ENCODE measurements around the gene P2RX3.
"Not testable (repeated sequence)": the region's sequence is repeated elsewhere in the genome, so short reads cannot be mapped to it uniquely, and the experiment has no call there.

P2RX3 gene

DNA sequence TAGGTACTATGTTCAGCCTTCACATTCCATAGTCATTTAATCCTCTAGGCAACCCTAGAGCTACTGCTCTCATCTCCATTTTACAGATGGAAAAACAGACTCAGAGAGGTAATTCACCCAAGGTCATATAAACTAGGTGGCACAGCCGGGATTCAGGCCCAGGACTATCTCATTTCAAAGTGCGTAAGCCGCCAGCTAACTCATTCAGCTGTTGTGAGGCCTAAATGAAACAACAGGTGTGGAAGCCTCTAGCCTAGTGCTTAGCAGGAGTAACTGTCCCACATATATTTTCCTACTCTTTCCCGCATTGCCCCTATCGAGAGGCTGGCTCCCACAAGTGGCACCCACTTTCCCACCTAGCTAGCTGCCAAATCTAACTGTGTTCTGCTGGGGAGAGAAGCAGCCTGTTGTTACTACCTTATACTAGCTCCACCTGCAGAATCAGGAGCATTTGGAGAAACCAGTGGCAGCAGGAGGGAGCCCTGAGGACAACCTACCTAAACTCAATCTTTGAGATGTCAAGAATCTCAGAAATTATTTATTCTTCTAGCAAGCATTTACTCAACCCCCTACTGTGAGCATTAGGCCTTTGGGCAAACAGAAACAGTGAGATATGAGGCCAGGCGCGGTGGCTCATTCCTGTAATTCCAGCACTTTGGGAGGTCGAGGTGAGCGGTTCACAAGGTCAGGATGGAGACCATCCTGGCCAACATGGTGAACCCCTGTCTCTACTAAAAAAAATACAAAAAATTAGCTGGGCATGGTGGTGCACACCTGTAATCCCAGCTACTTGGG is 21.9 kb downstream of the P2RX3 start:
- no peaks in the 10 kb centered on the region for H3K4me1 ChIP-seq (ENCODE audit: insufficient read depth, low read length, severe bottlenecking)
- no peak overlapping the region for H3K4me2 ChIP-seq (ENCODE audit: low read length)

DNA sequence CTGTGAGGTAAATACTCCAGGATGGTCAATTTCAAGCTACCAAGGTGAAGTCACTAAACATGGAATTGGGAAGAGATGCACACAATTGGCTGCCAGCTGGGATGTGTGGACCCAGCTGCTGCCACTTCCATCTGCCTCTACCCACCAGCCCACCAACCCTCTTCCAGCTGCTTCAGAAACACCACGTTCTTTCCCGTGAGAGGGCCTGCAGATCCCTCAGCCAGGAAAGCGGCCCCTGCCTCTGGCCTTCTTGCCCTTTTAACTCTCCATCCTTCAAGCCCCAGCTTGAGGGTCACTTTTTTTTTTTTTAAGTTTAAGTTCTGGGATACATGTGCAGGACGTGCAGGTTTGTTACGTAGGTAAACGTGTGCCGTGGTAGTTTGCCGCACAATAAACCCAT is 22.8 kb downstream of the P2RX3 start:
- Histone ChIP-seq H3K79me2 (ENCODE audit: insufficient read depth, low read length) (no peaks in the 10 kb centered on the region), H3F3A (ENCODE audit: insufficient read depth, low read length) (no peaks in the 10 kb centered on the region), H3K27me3 (ENCODE audit: insufficient read depth, low read length) (no peaks in the 10 kb centered on the region), H3K9ac (ENCODE audit: low read length) (no peak overlapping the region), H2AFZ (ENCODE audit: low read length) (no peak overlapping the region), H3K9me2 (ENCODE audit: low read depth, low read length) (no peaks in the 10 kb centered on the region), H3K4me2 (ENCODE audit: low read length) (no peak overlapping the region), H4K20me1 (ENCODE audit: insufficient read depth, low read length) (no peaks in the 10 kb centered on the region), H3K4me3 (ENCODE audit: low read depth, low read length, poor library complexity, severe bottlenecking) (no peak overlapping the region), H3K4me1 (ENCODE audit: insufficient read depth, low read length, severe bottlenecking) (no peaks in the 10 kb centered on the region), H3K36me3 (ENCODE audit: insufficient read depth, low read length) (no peaks in the 10 kb centered on the region), H3K27ac (ENCODE audit: low read depth, low read length, poor library complexity, severe bottlenecking) (no peak overlapping the region), H3K9me3 (ENCODE audit: low read length) (no peaks in the 10 kb centered on the region)
- TF ChIP-seq, protein P1, sequence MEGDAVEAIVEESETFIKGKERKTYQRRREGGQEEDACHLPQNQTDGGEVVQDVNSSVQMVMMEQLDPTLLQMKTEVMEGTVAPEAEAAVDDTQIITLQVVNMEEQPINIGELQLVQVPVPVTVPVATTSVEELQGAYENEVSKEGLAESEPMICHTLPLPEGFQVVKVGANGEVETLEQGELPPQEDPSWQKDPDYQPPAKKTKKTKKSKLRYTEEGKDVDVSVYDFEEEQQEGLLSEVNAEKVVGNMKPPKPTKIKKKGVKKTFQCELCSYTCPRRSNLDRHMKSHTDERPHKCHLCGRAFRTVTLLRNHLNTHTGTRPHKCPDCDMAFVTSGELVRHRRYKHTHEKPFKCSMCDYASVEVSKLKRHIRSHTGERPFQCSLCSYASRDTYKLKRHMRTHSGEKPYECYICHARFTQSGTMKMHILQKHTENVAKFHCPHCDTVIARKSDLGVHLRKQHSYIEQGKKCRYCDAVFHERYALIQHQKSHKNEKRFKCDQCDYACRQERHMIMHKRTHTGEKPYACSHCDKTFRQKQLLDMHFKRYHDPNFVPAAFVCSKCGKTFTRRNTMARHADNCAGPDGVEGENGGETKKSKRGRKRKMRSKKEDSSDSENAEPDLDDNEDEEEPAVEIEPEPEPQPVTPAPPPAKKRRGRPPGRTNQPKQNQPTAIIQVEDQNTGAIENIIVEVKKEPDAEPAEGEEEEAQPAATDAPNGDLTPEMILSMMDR (IDR thresholded peaks at IDR 0.05; ENCODE audit: low read length): no peak
- no peak for TF ChIP-seq EZH2 (IDR thresholded peaks at IDR 0.05; ENCODE audit: borderline replicate concordance, low read length)

More for the DNA sequence above, 21.9 kb downstream of the P2RX3 start:
- Histone ChIP-seq H3K79me2 (ENCODE audit: insufficient read depth, low read length) (no peaks in the 10 kb centered on the region), H3K9me2 (ENCODE audit: low read depth, low read length) (no peaks in the 10 kb centered on the region), H3K9me3 (ENCODE audit: low read length) (no peaks in the 10 kb centered on the region), H4K20me1 (ENCODE audit: insufficient read depth, low read length) (no peaks in the 10 kb centered on the region), H2AFZ (ENCODE audit: low read length) (no peak overlapping the region), H3K27ac (ENCODE audit: low read depth, low read length, poor library complexity, severe bottlenecking) (no peak overlapping the region), H3K27me3 (ENCODE audit: insufficient read depth, low read length) (no peaks in the 10 kb centered on the region), H3K9ac (ENCODE audit: low read length) (no peak overlapping the region), H3K4me3 (ENCODE audit: low read depth, low read length, poor library complexity, severe bottlenecking) (no peak overlapping the region), H3F3A (ENCODE audit: insufficient read depth, low read length) (no peaks in the 10 kb centered on the region), H3K36me3 (ENCODE audit: insufficient read depth, low read length) (no peaks in the 10 kb centered on the region)
- TF ChIP-seq, protein P1 (IDR thresholded peaks at IDR 0.05; ENCODE audit: low read length): no peak
- no peak for TF ChIP-seq EZH2 (IDR thresholded peaks at IDR 0.05; ENCODE audit: borderline replicate concordance, low read length)

DNA sequence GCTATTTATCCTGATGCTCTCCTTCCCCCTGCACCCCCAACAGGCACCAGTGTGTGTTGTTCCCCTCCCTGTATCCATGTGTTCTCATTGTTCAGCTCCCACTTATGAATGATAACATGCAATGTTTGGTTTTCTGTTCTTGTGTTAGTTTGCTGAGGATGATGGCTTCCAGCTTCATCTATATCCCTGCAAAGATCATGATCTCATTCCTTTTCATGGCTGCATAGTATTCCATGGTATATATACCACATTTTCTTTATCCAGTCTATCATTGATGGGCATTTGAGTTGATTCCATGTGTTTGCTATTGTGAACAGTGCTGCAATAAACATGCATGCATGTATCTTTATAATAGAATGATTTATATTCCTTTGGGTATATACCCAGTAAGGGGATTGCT is 23.3 kb downstream of the P2RX3 start:
- H3K27me3 ChIP-seq (ENCODE audit: insufficient read depth, low read length); H3K9me3 ChIP-seq (ENCODE audit: low read length); H3K27ac ChIP-seq (ENCODE audit: low read depth, low read length, poor library complexity, severe bottlenecking); H3K79me2 ChIP-seq (ENCODE audit: insufficient read depth, low read length); H3K36me3 ChIP-seq (ENCODE audit: insufficient read depth, low read length); H3K9ac ChIP-seq (ENCODE audit: low read length); H2AFZ ChIP-seq (ENCODE audit: low read length); H3K9me2 ChIP-seq (ENCODE audit: low read depth, low read length); H3K4me3 ChIP-seq (ENCODE audit: low read depth, low read length, poor library complexity, severe bottlenecking); H3K4me2 ChIP-seq (ENCODE audit: low read length); H3K4me1 ChIP-seq (ENCODE audit: insufficient read depth, low read length, severe bottlenecking); H3F3A ChIP-seq (ENCODE audit: insufficient read depth, low read length); H4K20me1 ChIP-seq (ENCODE audit: insufficient read depth, low read length): not testable (repeated sequence)

DNA sequence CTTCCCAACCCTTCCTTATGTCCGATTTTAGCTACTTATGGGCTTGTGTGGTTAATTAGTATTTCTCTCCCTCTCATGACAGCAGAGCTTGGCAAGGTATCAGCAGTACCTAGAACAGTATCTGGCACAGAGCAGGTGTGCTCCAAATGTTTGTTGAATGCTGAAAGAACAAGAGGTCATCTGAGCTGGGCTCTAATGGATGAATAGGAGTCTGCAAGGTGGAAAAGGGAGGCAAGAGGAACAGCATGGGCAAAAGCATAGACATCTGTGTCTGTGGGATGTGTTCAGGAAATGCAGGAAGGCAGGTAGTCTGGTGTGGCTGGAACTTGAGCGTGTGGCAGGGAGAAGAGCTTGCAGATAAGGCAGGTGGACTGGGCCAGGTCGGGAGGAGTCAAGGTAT is 23.8 kb downstream of the P2RX3 start:
- H3K36me3 ChIP-seq (ENCODE audit: insufficient read depth, low read length): no peaks in the 10 kb centered on the region
- no peak overlapping the region for H2AFZ ChIP-seq (ENCODE audit: low read length)
- H3K9ac ChIP-seq (ENCODE audit: low read length): no peak overlapping the region
- H3K27ac ChIP-seq (ENCODE audit: low read depth, low read length, poor library complexity, severe bottlenecking): no peak overlapping the region
- no peaks in the 10 kb centered on the region for H3K9me3 ChIP-seq (ENCODE audit: low read length)
- H3K27me3 ChIP-seq (ENCODE audit: insufficient read depth, low read length): no peaks in the 10 kb centered on the region
- no peaks in the 10 kb centered on the region for H3K4me1 ChIP-seq (ENCODE audit: insufficient read depth, low read length, severe bottlenecking)
- no peaks in the 10 kb centered on the region for H3F3A ChIP-seq (ENCODE audit: insufficient read depth, low read length)
- H3K4me2 ChIP-seq (ENCODE audit: low read length): no peak overlapping the region
- no peak overlapping the region for H3K4me3 ChIP-seq (ENCODE audit: low read depth, low read length, poor library complexity, severe bottlenecking)
- no peaks in the 10 kb centered on the region for H3K9me2 ChIP-seq (ENCODE audit: low read depth, low read length)
- H3K79me2 ChIP-seq (ENCODE audit: insufficient read depth, low read length): no peaks in the 10 kb centered on the region
- H4K20me1 ChIP-seq (ENCODE audit: insufficient read depth, low read length): no peaks in the 10 kb centered on the region
- TF ChIP-seq, protein P1 (IDR thresholded peaks at IDR 0.05; ENCODE audit: low read length): no peak
- TF ChIP-seq EZH2 (IDR thresholded peaks at IDR 0.05; ENCODE audit: borderline replicate concordance, low read length): no peak
